Prostate gland (tissue), 2 donors: ENCODE data around the gene THSD4.

Experiments
- CTCF ChIP-seq, 4 experiments: fragments of 200-600 bp in 2 of 4; fragments of 450-650 bp in 2 of 4; sonication (generic) in 2 of 4; IDR thresholded peaks; 1 replicate in 3 of 4; 2 replicates in 1 of 4; pipeline ENCODE4 v1.5.1; 2016 to 2019; ENCODE audit warnings: antibody characterized with exemption in 4 of 4, mild to moderate bottlenecking in 2 of 4, moderate library complexity in 2 of 4
- POLR2A ChIP-seq: fragments of 450-650 bp; IDR thresholded peaks from one replicate; pipeline ENCODE4 v1.6.1; 2016; ENCODE audit warnings: antibody characterized with exemption, mild to moderate bottlenecking
- POLR2AphosphoS5 ChIP-seq: sonication (generic); formaldehyde crosslinking; IDR thresholded peaks from one replicate; pipeline ENCODE4 v1.6.1; 2017; ENCODE audit warnings: antibody characterized with exemption

GRCh38 chr15:71737761-71738160, 622.5 kb downstream of the THSD4 start:
- TF ChIP-seq CTCF (IDR thresholded peaks at IDR 0.05) (no peak), POLR2A (no peak), POLR2AphosphoS5 (no peak)
